Upper lobe of right lung (tissue), 1 donor: ENCODE results near the gene WSCD1. TPM values are rescaled to one million over a fixed set of nuclear protein-coding genes. Genes with fewer than 3 reads are reported as not detected.

Source experiments
- ATAC-seq: fragments of 200-7000 bp; cut with Tn5 transposase; one replicate; pipeline ENCODE4 v1.9.1; 2020; ENCODE audit warnings: mild to moderate bottlenecking, moderate library complexity
- DNase-seq: peaks from one replicate; pipeline ENCODE4 v3.0.0-alpha.2; 2020
- H3K27ac ChIP-seq: fragments of 200-600 bp; one replicate; pipeline ENCODE4 v1.8.0; 2022
- H3K27me3 ChIP-seq: fragments of 200-600 bp; one replicate; pipeline ENCODE4 v1.8.0; 2022; ENCODE audit warnings: mild to moderate bottlenecking
- H3K36me3 ChIP-seq: fragments of 200-600 bp; one replicate; pipeline ENCODE4 v1.8.0; 2022
- H3K4me1 ChIP-seq: fragments of 200-600 bp; one replicate; pipeline ENCODE4 v1.8.0; 2022
- H3K4me3 ChIP-seq: fragments of 200-600 bp; one replicate; pipeline ENCODE4 v1.8.0; 2022; ENCODE audit warnings: mild to moderate bottlenecking
- H3K9me3 ChIP-seq: fragments of 200-600 bp; one replicate; pipeline ENCODE4 v1.8.0; 2022
- CTCF ChIP-seq: fragments of 200-600 bp; IDR thresholded peaks from one replicate; pipeline ENCODE4 v1.8.0; 2022; ENCODE audit warnings: antibody characterized with exemption
- intact Hi-C: fragments of 100-400 bp; cut with DNase I; formaldehyde crosslinking; loops from one replicate; pipeline ENCODE4 v1.11.0; 2022
- total RNA-seq: library from RNA; stranded (reverse); fragmentation: NEBNext Ultra II Directional; extraction: Animal tissue kit (Norgen Biotek cat#: 25700); gene quantifications from one replicate; pipeline ENCODE4 v1.2.1, GENCODE V29; 2021
- donor health status: DM: no; HTN: yes; CAD: no; lungs with severe emphysema.

Gene WSCD1
- total RNA-seq, 1 donor from 2014 or later: 7.7 TPM

- peak; percentile 50 for ATAC-seq
- intact Hi-C loops: no loop called here
- Histone ChIP-seq H3K9me3 (no peaks in the 10 kb centered on the region), H3K36me3 (no peaks in the 10 kb centered on the region), H3K27ac (peak overlapping the region; percentile 36), H3K27me3 (no peaks in the 10 kb centered on the region), H3K4me1 (no peaks in the 10 kb centered on the region), H3K4me3 (no peak overlapping the region)
- no peak for TF ChIP-seq CTCF
- peak; percentile 33 for DNase-seq
Measured at GRCh38 chr17:6098050-6098822, 28.1 kb downstream of the WSCD1 start.

- no peak for ATAC-seq
- intact Hi-C loops: no loop called here
- H3K4me1 ChIP-seq: no peaks in the 10 kb centered on the region
- no peaks in the 10 kb centered on the region for H3K27me3 ChIP-seq
- no peaks in the 10 kb centered on the region for H3K36me3 ChIP-seq
- H3K27ac ChIP-seq: peak overlapping the region; percentile 36
- H3K9me3 ChIP-seq: no peaks in the 10 kb centered on the region
- no peak for TF ChIP-seq CTCF
- no peak overlapping the region for H3K4me3 ChIP-seq
- DNase-seq: no peak
Measured at GRCh38 chr17:6098823-6099180, 28.6 kb downstream of the WSCD1 start.

- peak overlapping the region; percentile 36 for H3K27ac ChIP-seq
- no peaks in the 10 kb centered on the region for H3K9me3 ChIP-seq
- no peak overlapping the region for H3K4me3 ChIP-seq
- no peaks in the 10 kb centered on the region for H3K36me3 ChIP-seq
- H3K4me1 ChIP-seq: no peaks in the 10 kb centered on the region
- TF ChIP-seq CTCF: no peak
- DNase-seq (peak; percentile 5), ATAC-seq (no peak)
- intact Hi-C loops: no loop called here
- no peaks in the 10 kb centered on the region for H3K27me3 ChIP-seq
Measured at GRCh38 chr17:6099492-6099891, 29.3 kb downstream of the WSCD1 start.

GRCh38 chr17:6100146-6100545 is 30.0 kb downstream of the WSCD1 start:
- no peak for TF ChIP-seq CTCF

GRCh38 chr17:6100891-6101500 is 30.8 kb downstream of the WSCD1 start:
- Histone ChIP-seq H3K36me3 (no peaks in the 10 kb centered on the region), H3K4me1 (no peaks in the 10 kb centered on the region), H3K27ac (no peak overlapping the region), H3K27me3 (no peaks in the 10 kb centered on the region), H3K4me3 (no peak overlapping the region), H3K9me3 (no peaks in the 10 kb centered on the region)
- intact Hi-C loops: no loop called here
- ATAC-seq: no peak
- DNase-seq: no peak
- no peak for TF ChIP-seq CTCF

More at GRCh38 chr17:6100146-6100545, 30.0 kb downstream of the WSCD1 start:
- Histone ChIP-seq H3K36me3 (no peaks in the 10 kb centered on the region), H3K27ac (no peak overlapping the region), H3K4me3 (no peak overlapping the region), H3K9me3 (no peaks in the 10 kb centered on the region), H3K27me3 (no peaks in the 10 kb centered on the region), H3K4me1 (no peaks in the 10 kb centered on the region)
- ATAC-seq: no peak
- intact Hi-C loops: no loop called here
- DNase-seq: peak; percentile 42
